Thoracic aorta (tissue), 2 donors: ENCODE data around the gene SV2B. TPM values are rescaled to one million over a fixed set of nuclear protein-coding genes. Genes with fewer than 3 reads are reported as not detected.

Source experiments
- ATAC-seq: fragments of 150-250 bp; one replicate; pipeline ENCODE4 v1.8.0; 2017; ENCODE audit warnings: low read depth; ENCODE audit not compliant: insufficient number of reproducible peaks, low FRiP score
- DNase-seq: peaks from one replicate; pipeline ENCODE4 v3.0.0-alpha.2; 2020; ENCODE audit warnings: low spot score
- H3K27ac ChIP-seq, 2 donors: fragments of 200-600 bp; sonication (generic); 1 replicate in 1 of 2; 2 replicates in 1 of 2; pipeline ENCODE4 v1.5.1; 2016; ENCODE audit warnings: mild to moderate bottlenecking in 2 of 2, moderate library complexity in 2 of 2
- H3K27me3 ChIP-seq: fragments of 200-600 bp; sonication (generic); replicated peaks from 2 replicates; pipeline ENCODE4 v1.6.0; 2016; ENCODE audit warnings: mild to moderate bottlenecking; ENCODE audit not compliant: insufficient read depth
- H3K36me3 ChIP-seq: fragments of 200-600 bp; sonication (generic); one replicate; pipeline ENCODE4 v1.5.1; 2016
- H3K4me1 ChIP-seq, 2 donors: fragments of 200-600 bp; sonication (generic); 1 replicate in 1 of 2; 2 replicates in 1 of 2; pipeline versions ENCODE4 v1.5.1 to v1.6.0; 2016; ENCODE audit warnings: low read depth in 2 of 2, mild to moderate bottlenecking in 1 of 2; ENCODE audit not compliant: control insufficient read depth in 1 of 2
- H3K4me3 ChIP-seq: fragments of 200-600 bp; sonication (generic); 2 replicates; pipeline ENCODE4 v1.5.1; 2016; ENCODE audit warnings: mild to moderate bottlenecking
- H3K9me3 ChIP-seq: fragments of 200-600 bp; sonication (generic); 2 replicates; pipeline ENCODE4 v1.5.1; 2016
- CTCF ChIP-seq: fragments of 200-600 bp; sonication (generic); IDR thresholded peaks from one replicate; pipeline ENCODE4 v1.5.1; 2019; ENCODE audit warnings: antibody characterized with exemption
- total RNA-seq, 2 donors: library from RNA; depleted of rRNA; stranded (reverse); fragments of >200 nt; gene quantifications; one replicate each; pipeline versions ENCODE4 v1.1.0 to v1.2.3, GENCODE V29; 2016

The SV2B gene
- total RNA-seq, 2 donors from 2014 or later: 2.6 TPM; not detected in 1

- no peak for TF ChIP-seq CTCF
- Histone ChIP-seq H3K4me3 (no peak overlapping the region), H3K9me3 (no peaks in the 10 kb centered on the region), H3K4me1 (no peaks in the 10 kb centered on the region), H3K36me3 (no peaks in the 10 kb centered on the region), H3K27ac (no peak overlapping the region), H3K27me3 (no peaks in the 10 kb centered on the region)
- no peak for DNase-seq
- ATAC-seq: no peak
Measured at GRCh38 chr15:91254766-91255165, 154.7 kb downstream of the SV2B start.

- H3K4me1 ChIP-seq: no peaks in the 10 kb centered on the region
- H3K36me3 ChIP-seq: no peaks in the 10 kb centered on the region
- H3K27ac ChIP-seq: no peak overlapping the region
- no peak for ATAC-seq
- no peaks in the 10 kb centered on the region for H3K27me3 ChIP-seq
- TF ChIP-seq CTCF: no peak
- no peak overlapping the region for H3K4me3 ChIP-seq
- DNase-seq: no peak
- no peaks in the 10 kb centered on the region for H3K9me3 ChIP-seq
Measured at GRCh38 chr15:91255670-91256192, 155.7 kb downstream of the SV2B start.

- H3K4me1 ChIP-seq: no peaks in the 10 kb centered on the region
- DNase-seq: no peak
- no peaks in the 10 kb centered on the region for H3K36me3 ChIP-seq
- H3K9me3 ChIP-seq: no peaks in the 10 kb centered on the region
- TF ChIP-seq CTCF: no peak
- H3K4me3 ChIP-seq: no peak overlapping the region
- H3K27ac ChIP-seq: no peak overlapping the region
- no peak for ATAC-seq
- H3K27me3 ChIP-seq: no peaks in the 10 kb centered on the region
Measured at GRCh38 chr15:91257746-91258414, 157.8 kb downstream of the SV2B start.

GRCh38 chr15:91258415-91258759, 158.3 kb downstream of the SV2B start:
- Histone ChIP-seq H3K4me1 (peaks cover 0 to 5% of the 10 kb centered on the region in 2 donors), H3K36me3 (no peaks in the 10 kb centered on the region), H3K4me3 (no peak overlapping the region), H3K9me3 (no peaks in the 10 kb centered on the region), H3K27ac (no peak overlapping the region), H3K27me3 (no peaks in the 10 kb centered on the region)
- ATAC-seq: no peak
- TF ChIP-seq CTCF: no peak
- no peak for DNase-seq

GRCh38 chr15:91259077-91259476, 159.0 kb downstream of the SV2B start:
- H3K4me1 ChIP-seq: peaks cover 0 to 10% of the 10 kb centered on the region in 2 donors
- H3K27ac ChIP-seq: no peak overlapping the region
- no peak overlapping the region for H3K4me3 ChIP-seq
- DNase-seq: no peak
- no peak for TF ChIP-seq CTCF
- no peaks in the 10 kb centered on the region for H3K36me3 ChIP-seq
- no peak for ATAC-seq
- H3K9me3 ChIP-seq: no peaks in the 10 kb centered on the region
- H3K27me3 ChIP-seq: no peaks in the 10 kb centered on the region
